HG02884 (cell line): Measurements from ENCODE around the gene ABCA12.

Experiments used
- ATAC-seq: cut with Tn5 transposase; IDR thresholded peaks from one replicate; pipeline ENCODE4 v1.9.1; 2021; ENCODE audit warnings: mild to moderate bottlenecking, moderate library complexity; ENCODE audit not compliant: unreplicated experiment

Gene ABCA12

DNA sequence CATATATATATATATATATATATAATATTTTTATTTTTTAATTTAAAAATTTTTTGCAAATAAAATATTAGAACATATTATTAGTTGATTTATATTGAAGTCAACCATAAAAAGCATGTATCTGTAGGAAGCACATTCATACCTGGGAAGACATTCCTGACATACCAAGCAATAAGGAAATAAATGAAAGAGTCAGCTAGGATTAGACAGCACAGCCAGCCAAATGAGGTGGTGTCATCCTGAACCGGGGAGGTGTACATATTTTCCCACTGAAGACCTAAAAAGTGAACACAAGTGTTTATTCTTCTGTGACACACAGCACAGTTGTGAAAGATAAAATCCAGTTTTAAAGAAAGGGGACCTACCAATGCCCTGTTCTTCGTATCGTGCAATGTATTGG lies 149.2 kb downstream of the ABCA12 start:
- ATAC-seq: no peak

- no peak for ATAC-seq
Observed at GRCh38 chr2:214987261-214987660, 151.2 kb downstream of the ABCA12 start.

DNA sequence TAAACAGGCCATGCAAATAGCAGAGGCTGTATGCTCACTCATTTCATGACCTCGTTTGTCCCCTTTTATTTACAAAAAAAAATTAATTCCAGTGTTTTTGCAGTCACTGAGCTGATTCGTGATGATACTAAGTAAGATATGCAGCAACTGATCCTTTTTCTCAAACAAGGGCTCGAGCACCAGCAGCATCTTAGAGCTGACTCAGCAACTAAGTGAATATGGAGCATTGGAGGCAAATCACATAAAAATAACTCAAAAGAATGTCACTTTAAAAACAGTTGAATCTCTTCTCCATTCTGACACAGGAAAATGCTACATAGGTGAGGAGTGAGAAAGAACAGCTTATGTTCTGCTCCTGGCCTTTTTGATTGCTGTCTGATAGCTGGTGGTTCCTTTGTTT lies 152.8 kb downstream of the ABCA12 start:
- ATAC-seq: no peak

DNA sequence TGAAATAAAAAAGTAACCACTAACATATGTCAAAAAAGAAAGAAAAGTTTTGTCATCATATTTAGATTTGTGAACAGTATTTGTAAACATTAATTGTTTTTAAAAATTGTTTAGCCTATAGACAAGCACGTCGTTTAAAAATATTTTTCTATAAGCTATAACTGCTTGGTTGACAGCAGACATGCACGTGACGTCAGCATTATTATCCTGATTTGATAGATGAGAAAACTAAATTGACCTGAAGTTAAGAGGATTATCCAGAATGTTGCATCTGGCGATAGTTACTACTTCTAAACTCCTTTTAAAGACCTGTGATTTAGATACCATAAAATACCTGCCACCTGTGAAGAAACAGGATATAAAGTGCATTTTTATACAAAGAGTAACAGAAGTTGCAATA lies 172.0 kb downstream of the ABCA12 start:
- no peak for ATAC-seq

DNA sequence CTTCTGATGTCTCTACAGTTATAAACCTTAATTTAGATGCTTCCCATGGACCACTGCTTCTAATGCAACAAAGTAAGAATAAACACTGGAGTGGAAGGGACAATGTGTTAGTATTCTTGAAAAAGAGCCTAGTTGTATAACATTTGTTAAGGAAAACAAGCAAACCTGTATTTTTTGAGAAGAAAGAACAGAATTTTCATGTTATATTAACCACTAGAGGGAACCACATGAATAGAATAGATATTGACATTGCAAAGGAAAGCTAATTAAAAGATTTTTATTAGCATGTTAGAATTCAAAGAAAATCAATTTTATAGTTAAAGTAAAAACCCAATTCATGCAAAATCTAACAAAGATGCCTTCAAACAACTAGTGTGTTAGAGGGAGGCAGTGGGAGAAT lies 177.7 kb downstream of the ABCA12 start:
- no peak for ATAC-seq

- no peak for ATAC-seq
Observed at GRCh38 chr2:214946949-214947348, 191.5 kb downstream of the ABCA12 start.

GRCh38 chr2:214934006-214934405 lies 204.4 kb downstream of the ABCA12 start:
- ATAC-seq: no peak

- no peak for ATAC-seq
Observed at GRCh38 chr2:214904634-214905033, 233.8 kb downstream of the ABCA12 start.

GRCh38 chr2:214904176-214904575 lies 234.2 kb downstream of the ABCA12 start:
- ATAC-seq: no peak

DNA sequence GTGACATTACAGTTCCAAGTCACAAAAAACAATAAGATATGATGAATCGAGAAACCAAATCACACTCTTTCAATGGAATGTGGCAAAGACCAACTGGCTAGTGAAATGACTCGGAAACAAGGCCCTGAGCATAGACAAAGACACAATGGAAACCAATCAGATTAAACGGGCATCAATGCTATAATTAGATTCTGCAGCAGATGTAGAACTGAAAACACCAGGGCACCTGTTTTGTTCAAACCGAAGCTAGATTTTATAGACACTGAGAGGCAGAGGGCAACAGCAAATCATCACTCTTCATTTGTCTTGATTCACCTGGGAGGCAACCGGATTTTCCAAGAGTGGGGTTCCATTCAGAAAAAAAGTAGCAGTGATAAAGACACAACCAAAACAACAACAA lies 236.1 kb downstream of the ABCA12 start:
- ATAC-seq: no peak

DNA sequence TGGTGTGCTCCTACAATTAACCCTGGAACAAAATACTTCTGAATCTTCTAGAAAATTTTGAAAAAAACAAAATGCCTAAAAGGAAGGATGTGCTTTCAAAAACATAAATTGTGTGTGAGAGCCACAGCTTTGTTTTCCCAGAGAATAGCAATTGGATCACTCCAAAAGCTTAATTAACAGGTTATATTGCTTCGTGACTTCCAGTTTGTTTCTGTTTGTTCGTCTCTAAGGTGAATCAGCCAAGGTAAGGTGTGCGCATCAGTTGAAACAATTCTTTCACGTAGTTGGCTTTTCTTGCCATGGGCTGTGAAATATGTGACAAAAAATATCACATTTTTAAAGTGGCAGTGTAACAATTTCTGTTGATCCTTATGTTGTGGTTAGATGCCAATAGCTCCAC lies 238.7 kb downstream of the ABCA12 start:
- ATAC-seq: no peak

- no peak for ATAC-seq
Observed at GRCh38 chr2:214896274-214896673, 242.2 kb downstream of the ABCA12 start.

DNA sequence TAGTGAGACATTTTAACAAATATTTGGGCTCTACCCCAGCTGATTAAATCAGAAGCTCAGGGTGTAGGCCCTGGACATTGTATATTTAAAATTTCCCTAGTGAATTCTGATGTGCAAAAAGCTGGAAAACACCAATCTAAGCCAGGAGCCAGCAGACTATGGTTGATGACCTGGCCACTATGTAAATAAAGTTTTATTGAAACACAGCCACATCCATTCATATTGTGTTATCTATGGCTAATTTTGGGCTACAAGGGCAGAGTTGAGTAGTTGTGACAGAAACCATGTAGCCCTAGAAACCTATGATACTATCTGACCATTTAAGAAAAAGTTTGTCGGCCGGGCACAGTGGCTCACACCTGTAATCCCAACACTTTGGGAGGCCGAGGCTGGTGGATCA lies 243.0 kb downstream of the ABCA12 start:
- no peak for ATAC-seq

GRCh38 chr2:214889301-214889700 lies 249.1 kb downstream of the ABCA12 start:
- ATAC-seq: no peak

DNA sequence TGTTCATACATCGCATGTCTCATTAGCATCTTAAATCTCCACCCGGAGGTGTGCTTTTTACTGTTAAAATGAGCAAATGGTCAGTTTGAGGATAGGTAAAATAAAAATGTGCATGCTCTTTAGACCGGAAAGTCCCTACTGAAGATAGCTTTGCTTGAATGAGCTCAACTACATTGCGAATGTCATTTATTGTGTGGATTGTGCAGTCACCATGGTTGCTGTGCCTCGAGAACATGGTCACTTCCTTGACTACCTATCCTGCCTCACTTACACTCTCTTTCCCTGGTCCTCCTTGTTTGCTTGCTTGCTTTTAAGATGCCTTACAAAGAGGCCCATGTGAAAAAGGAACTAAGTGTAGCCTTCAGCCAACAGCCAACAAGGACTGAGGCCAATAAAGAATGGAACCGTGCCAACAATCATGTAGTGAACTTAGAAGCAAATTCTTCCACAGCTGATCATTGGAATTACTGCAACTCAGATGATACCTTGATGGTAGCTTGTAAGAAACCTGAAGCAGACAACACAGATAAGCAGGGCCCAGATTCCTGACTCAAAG lies 256.7 kb downstream of the ABCA12 start:
- ATAC-seq: no peak
